ENCODE results near the gene B3GALT6. TPM values are rescaled to one million over a fixed set of nuclear protein-coding genes. Genes with fewer than 3 reads are reported as not detected.

Gene B3GALT6
- total and polyA plus RNA-seq, 2 donors (not counting 1 experiment from before 2014, with no cell fraction given), result 17.9 to 19.3 TPM

GRCh38 chr1:1233567-1233892 lies 1.5 kb downstream of the B3GALT6 start:
- no peak for TF ChIP-seq EZH2 (IDR thresholded peaks at IDR 0.05; ENCODE audit: low read length, missing control alignments)
- TF ChIP-seq CTCF (conservative IDR thresholded peaks at IDR 0.05 in 1 of 2, IDR thresholded peaks at IDR 0.05 in 1 of 2; ENCODE audit: low read depth in 1 of 2, low read length in 2 of 2), result no peak
- no peak overlapping the region for H3K4me2 ChIP-seq (ENCODE audit: extremely low read depth, insufficient read depth, low read length)
- peaks cover 44% of the 10 kb centered on the region for H3K79me2 ChIP-seq (ENCODE audit: control insufficient read depth, insufficient read depth, low read length)

GRCh38 chr1:1234180-1234808 lies 2.3 kb downstream of the B3GALT6 start:
- H3K4me2 ChIP-seq (ENCODE audit: extremely low read depth, insufficient read depth, low read length), result no peak overlapping the region
- DNase-seq (ENCODE audit: low read depth in 2 of 2), result no peak
- H2AFZ ChIP-seq (ENCODE audit: low read length), result no peak overlapping the region
- no peak overlapping the region for H3K4me3 ChIP-seq (replicated peaks in 1 of 4; ENCODE audit: control extremely low read depth in 1 of 4, insufficient read depth in 1 of 4, low read depth in 3 of 4, low read length in 4 of 4)
- H4K20me1 ChIP-seq (ENCODE audit: control insufficient read depth, extremely low read depth, insufficient read depth, low read length), result no peaks in the 10 kb centered on the region
- TF ChIP-seq CTCF (conservative IDR thresholded peaks at IDR 0.05 in 1 of 2, IDR thresholded peaks at IDR 0.05 in 1 of 2; ENCODE audit: low read depth in 1 of 2, low read length in 2 of 2) (no peak), EZH2 (IDR thresholded peaks at IDR 0.05; ENCODE audit: low read length, missing control alignments) (no peak)
- H3K9me3 ChIP-seq (ENCODE audit: control insufficient read depth, insufficient read depth, low read depth, low read length), result no peaks in the 10 kb centered on the region
- no peak overlapping the region for H3K9ac ChIP-seq (ENCODE audit: insufficient read depth, low read length)
- H3K4me1 ChIP-seq (ENCODE audit: control insufficient read depth, extremely low read depth, insufficient read depth, low read length), result peaks cover 13% of the 10 kb centered on the region
- peaks cover 9% of the 10 kb centered on the region for H3K36me3 ChIP-seq (ENCODE audit: control insufficient read depth, insufficient read depth, low read length)
- no peak overlapping the region for H3K27ac ChIP-seq (ENCODE audit: insufficient read depth, low read length)
- no peaks in the 10 kb centered on the region for H3K27me3 ChIP-seq (ENCODE audit: control insufficient read depth, insufficient read depth, low read length)
- peaks cover 36% of the 10 kb centered on the region for H3K79me2 ChIP-seq (ENCODE audit: control insufficient read depth, insufficient read depth, low read length)

More at GRCh38 chr1:1233567-1233892, 1.5 kb downstream of the B3GALT6 start:
- no peaks in the 10 kb centered on the region for H3K9me3 ChIP-seq (ENCODE audit: control insufficient read depth, insufficient read depth, low read depth, low read length)
- H3K36me3 ChIP-seq (ENCODE audit: control insufficient read depth, insufficient read depth, low read length), result peaks cover 11% of the 10 kb centered on the region
- no peak overlapping the region for H3K27ac ChIP-seq (ENCODE audit: insufficient read depth, low read length)
- no peak overlapping the region for H2AFZ ChIP-seq (ENCODE audit: low read length)
- no peak overlapping the region for H3K4me3 ChIP-seq (replicated peaks in 1 of 4; ENCODE audit: control extremely low read depth in 1 of 4, insufficient read depth in 1 of 4, low read depth in 3 of 4, low read length in 4 of 4)
- no peak overlapping the region for H3K9ac ChIP-seq (ENCODE audit: insufficient read depth, low read length)
- no peak for DNase-seq (ENCODE audit: low read depth in 2 of 2)
- peaks cover 13% of the 10 kb centered on the region for H3K4me1 ChIP-seq (ENCODE audit: control insufficient read depth, extremely low read depth, insufficient read depth, low read length)
- H4K20me1 ChIP-seq (ENCODE audit: control insufficient read depth, extremely low read depth, insufficient read depth, low read length), result no peaks in the 10 kb centered on the region
- no peaks in the 10 kb centered on the region for H3K27me3 ChIP-seq (ENCODE audit: control insufficient read depth, insufficient read depth, low read length)

GRCh38 chr1:1235016-1235744 lies 3.1 kb downstream of the B3GALT6 start:
- DNase-seq (ENCODE audit: low read depth in 2 of 2), result no peak
- no peaks in the 10 kb centered on the region for H3K27me3 ChIP-seq (ENCODE audit: control insufficient read depth, insufficient read depth, low read length)
- TF ChIP-seq CTCF (conservative IDR thresholded peaks at IDR 0.05 in 1 of 2, IDR thresholded peaks at IDR 0.05 in 1 of 2; ENCODE audit: low read depth in 1 of 2, low read length in 2 of 2) (no peak), EZH2 (IDR thresholded peaks at IDR 0.05; ENCODE audit: low read length, missing control alignments) (no peak)
- no peak overlapping the region for H3K4me2 ChIP-seq (ENCODE audit: extremely low read depth, insufficient read depth, low read length)
- no peak overlapping the region for H3K9ac ChIP-seq (ENCODE audit: insufficient read depth, low read length)
- H3K79me2 ChIP-seq (ENCODE audit: control insufficient read depth, insufficient read depth, low read length), result peaks cover 28% of the 10 kb centered on the region
- peaks cover 7% of the 10 kb centered on the region for H3K36me3 ChIP-seq (ENCODE audit: control insufficient read depth, insufficient read depth, low read length)
- H4K20me1 ChIP-seq (ENCODE audit: control insufficient read depth, extremely low read depth, insufficient read depth, low read length), result no peaks in the 10 kb centered on the region
- H2AFZ ChIP-seq (ENCODE audit: low read length), result no peak overlapping the region
- peaks cover 7% of the 10 kb centered on the region for H3K4me1 ChIP-seq (ENCODE audit: control insufficient read depth, extremely low read depth, insufficient read depth, low read length)
- no peak overlapping the region for H3K27ac ChIP-seq (ENCODE audit: insufficient read depth, low read length)
- H3K4me3 ChIP-seq (replicated peaks in 1 of 4; ENCODE audit: control extremely low read depth in 1 of 4, insufficient read depth in 1 of 4, low read depth in 3 of 4, low read length in 4 of 4), result no peak overlapping the region
- no peaks in the 10 kb centered on the region for H3K9me3 ChIP-seq (ENCODE audit: control insufficient read depth, insufficient read depth, low read depth, low read length)

Data from fibroblast of lung (primary cell).